Ovary (tissue), 9 donors: Measurements from ENCODE around the gene TACR2. TPM values are rescaled to one million over a fixed set of nuclear protein-coding genes. Genes with fewer than 3 reads are reported as not detected.

Experiments
- DNase-seq, 5 donors: peaks; one replicate each; pipeline ENCODE4 v3.0.0-alpha.2; 2019 to 2020
- H3K27ac ChIP-seq, 2 donors: fragments of 200-600 bp; one replicate each; pipeline versions ENCODE4 v1.5.1 to v1.8.0; 2019 to 2022
- H3K27me3 ChIP-seq: fragments of 200-600 bp; one replicate; pipeline ENCODE4 v1.8.0; 2022
- H3K36me3 ChIP-seq: fragments of 200-600 bp; sonication (generic); one replicate; pipeline ENCODE4 v1.5.1; 2019
- H3K4me1 ChIP-seq: one replicate; pipeline ENCODE4 v1.8.1; 2013; ENCODE audit warnings: mild to moderate bottlenecking, moderate library complexity; ENCODE audit not compliant: insufficient read depth
- H3K4me3 ChIP-seq: fragments of 200-600 bp; sonication (generic); one replicate; pipeline ENCODE4 v1.5.1; 2017
- H3K9me3 ChIP-seq, 2 donors: fragments of 200-600 bp in 1 of 2; sonication (generic) in 1 of 2; one replicate each; pipeline versions ENCODE4 v1.5.1 to v1.8.1; 2013 to 2019; ENCODE audit warnings: mild to moderate bottlenecking in 1 of 2, moderate library complexity in 1 of 2
- EP300 ChIP-seq: sonication (generic); formaldehyde crosslinking; IDR thresholded peaks from one replicate; pipeline ENCODE4 v1.6.1; 2017; ENCODE audit warnings: antibody characterized with exemption
- POLR2A ChIP-seq: fragments of 450-650 bp; IDR thresholded peaks from one replicate; pipeline ENCODE4 v1.6.1; 2017; ENCODE audit warnings: antibody characterized with exemption, mild to moderate bottlenecking, moderate library complexity
- WGBS, 3 donors: extraction: QIAGEN DNeasy Blood & Tissue Kit in 1 of 3; methylation state at CpG; one replicate each; pipeline versions ENCODE4 v1.1.5 to v1.1.7; 2013 to 2017; 5-methylcytosine and 5-hydroxymethylcytosine counted together
- intact Hi-C, 4 donors: fragments of 100-400 bp; cut with DNase I; formaldehyde crosslinking; loops; one replicate each; pipeline versions ENCODE4 v1.11.0 to v1.15.1; 2022 to 2023
- polyA plus RNA-seq, 2 donors: library from polyadenylated mRNA; stranded (reverse); fragments of 200-250 nt in 1 of 2; fragments of 350-450 nt in 1 of 2; fragmentation: Illumina TruSeq in 1 of 2; extraction: RNeasy Lipid Tissue Mini Kit (QIAGEN cat#74804) in 1 of 2; gene quantifications; one replicate each; pipeline ENCODE4 v1.2.3, GENCODE V29; 2013 to 2014
- total RNA-seq, 7 donors: library from RNA; depleted of rRNA in 2 of 7; stranded (reverse); fragments of >200 nt in 2 of 7; fragmentation: NEBNext Ultra II Directional in 3 of 7; extraction: Animal tissue kit (Norgen Biotek cat#: 25700) in 3 of 7; gene quantifications; one replicate each; pipeline versions ENCODE4 v1.1.0 to v1.2.4, GENCODE V29; 2016 to 2023
- TF ChIP-seq, protein P1 (sequence below), 3 donors: fragments of 450-650 bp in 2 of 3; fragments of 200-600 bp in 1 of 3; IDR thresholded peaks; one replicate each; pipeline versions ENCODE4 v1.5.1 to v1.8.0; 2016 to 2022; ENCODE audit warnings: antibody characterized with exemption in 3 of 3, mild to moderate bottlenecking in 1 of 3
- donor health status: DM: no; HTN: no; CAD: no; lungs with moderate emphysema.
- donor health status: DM: no; HTN: no; CAD: no.
- donor health status: Bipolar disorder and iron deficiency.
- donor health status: DM: yes; HTN: yes; CAD: no.
- donor health status: DM: no; HTN: no; CAD: no.
- donor health status: DM: yes; HTN: yes; CAD: no.

TACR2 gene
- total and polyA plus RNA-seq, 9 donors = 1.0 to 6.2 (median 2.2) TPM

DNA sequence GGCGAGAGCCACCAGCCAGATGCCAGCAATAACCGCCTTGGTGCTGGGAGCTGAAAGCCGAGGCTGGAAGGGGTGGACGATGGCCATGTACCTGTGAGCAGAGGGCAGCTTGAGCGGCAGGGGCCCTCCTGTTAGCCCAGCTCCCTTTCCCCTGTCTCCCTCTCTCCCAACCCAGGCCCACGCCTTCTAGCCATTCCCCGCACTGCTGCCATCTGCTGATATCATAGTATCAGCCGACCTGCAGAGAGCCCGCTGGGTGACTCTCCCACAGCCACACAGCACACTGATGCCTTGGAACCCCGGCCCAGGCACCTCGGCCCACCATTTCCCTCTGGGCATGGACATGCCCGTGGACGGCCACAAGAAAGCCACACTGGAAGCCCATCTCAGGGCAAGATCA lies 1.7 kb downstream of the TACR2 start:
- no peak overlapping the region for H3K4me3 ChIP-seq
- DNase-seq = no peak
- TF ChIP-seq POLR2A (no peak), EP300 (no peak)
- TF ChIP-seq, protein P1, sequence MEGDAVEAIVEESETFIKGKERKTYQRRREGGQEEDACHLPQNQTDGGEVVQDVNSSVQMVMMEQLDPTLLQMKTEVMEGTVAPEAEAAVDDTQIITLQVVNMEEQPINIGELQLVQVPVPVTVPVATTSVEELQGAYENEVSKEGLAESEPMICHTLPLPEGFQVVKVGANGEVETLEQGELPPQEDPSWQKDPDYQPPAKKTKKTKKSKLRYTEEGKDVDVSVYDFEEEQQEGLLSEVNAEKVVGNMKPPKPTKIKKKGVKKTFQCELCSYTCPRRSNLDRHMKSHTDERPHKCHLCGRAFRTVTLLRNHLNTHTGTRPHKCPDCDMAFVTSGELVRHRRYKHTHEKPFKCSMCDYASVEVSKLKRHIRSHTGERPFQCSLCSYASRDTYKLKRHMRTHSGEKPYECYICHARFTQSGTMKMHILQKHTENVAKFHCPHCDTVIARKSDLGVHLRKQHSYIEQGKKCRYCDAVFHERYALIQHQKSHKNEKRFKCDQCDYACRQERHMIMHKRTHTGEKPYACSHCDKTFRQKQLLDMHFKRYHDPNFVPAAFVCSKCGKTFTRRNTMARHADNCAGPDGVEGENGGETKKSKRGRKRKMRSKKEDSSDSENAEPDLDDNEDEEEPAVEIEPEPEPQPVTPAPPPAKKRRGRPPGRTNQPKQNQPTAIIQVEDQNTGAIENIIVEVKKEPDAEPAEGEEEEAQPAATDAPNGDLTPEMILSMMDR (IDR thresholded peaks at IDR 0.05) = no peak
- H3K27ac ChIP-seq = no peak overlapping the region
- WGBS, 3 donors = 80 to 84% (median 80%) methylated on average over 13 of the region's 13 CpGs
- H3K27me3 ChIP-seq = no peaks in the 10 kb centered on the region
- intact Hi-C loops = no loop called here
- no peaks in the 10 kb centered on the region for H3K36me3 ChIP-seq
- H3K9me3 ChIP-seq = no peaks in the 10 kb centered on the region
- H3K4me1 ChIP-seq = no peaks in the 10 kb centered on the region

- intact Hi-C loops = loop anchor here in 1 of 4 donors (5.0 kb wide), 1 partner anchor 177 kb away; no protein-coding TSS in a partner anchor
- WGBS, 3 donors = 82 to 85% (median 84%) methylated on average over 20 of the region's 20 CpGs
- no peaks in the 10 kb centered on the region for H3K27me3 ChIP-seq
- no peaks in the 10 kb centered on the region for H3K4me1 ChIP-seq
- no peak overlapping the region for H3K27ac ChIP-seq
- no peaks in the 10 kb centered on the region for H3K9me3 ChIP-seq
- no peak overlapping the region for H3K4me3 ChIP-seq
- peak in 1 of 5 donors; percentile 7 for DNase-seq
- TF ChIP-seq EP300 (no peak), POLR2A (no peak)
- TF ChIP-seq, protein P1 (IDR thresholded peaks at IDR 0.05) = no peak
- no peaks in the 10 kb centered on the region for H3K36me3 ChIP-seq
These were observed 2.4 kb downstream of the TACR2 start for GRCh38 chr10:69414036-69415018.

GRCh38 chr10:69413221-69413865 lies 3.4 kb downstream of the TACR2 start:
- H3K36me3 ChIP-seq = no peaks in the 10 kb centered on the region
- TF ChIP-seq EP300 = no peak
- TF ChIP-seq, protein P1 (IDR thresholded peaks at IDR 0.05) = peak; percentile 59 to 80 (median 69)
- WGBS, 3 donors = 2 to 3% (median 2%) methylated on average over 13 of the region's 13 CpGs
- H3K27me3 ChIP-seq = no peaks in the 10 kb centered on the region
- intact Hi-C loops = loop anchor here in 1 of 4 donors (5.0 kb wide), 1 partner anchor 176 kb away; no protein-coding TSS in a partner anchor
- H3K4me1 ChIP-seq = no peaks in the 10 kb centered on the region
- peak overlapping the region; percentile 20 to 21 for H3K27ac ChIP-seq
- H3K4me3 ChIP-seq = no peak overlapping the region
- no peaks in the 10 kb centered on the region for H3K9me3 ChIP-seq
- DNase-seq = peak; percentile 76 to 86 (median 79)

DNA sequence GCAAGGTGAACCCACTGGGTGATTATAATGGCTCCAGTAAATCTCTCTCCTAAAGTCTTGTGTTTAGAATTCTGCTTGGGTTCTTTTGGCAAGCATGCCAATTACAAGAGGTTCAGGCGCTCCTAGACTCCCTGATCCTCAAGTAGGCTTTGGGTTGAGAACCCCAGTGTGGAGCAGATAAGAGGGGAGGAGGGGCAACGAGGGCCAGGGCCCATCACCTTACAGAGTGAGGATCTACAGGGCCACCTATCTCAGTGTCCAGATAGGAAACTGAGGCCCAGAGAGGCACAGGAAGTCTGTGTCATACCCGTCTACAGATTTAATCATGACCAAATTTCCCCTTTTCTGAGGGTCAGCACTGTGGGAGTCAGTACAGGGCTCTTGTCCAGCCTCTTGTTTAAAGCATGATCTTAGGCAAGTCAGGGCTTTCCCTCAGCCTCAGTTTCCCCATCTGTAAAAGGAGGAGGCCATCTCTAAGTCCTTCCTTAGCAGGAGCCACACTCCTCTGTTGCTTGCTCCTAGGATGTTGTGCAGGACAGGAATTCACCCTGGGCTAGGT lies 4.4 kb downstream of the TACR2 start:
- WGBS, 3 donors = 81 to 90% (median 81%) methylated on average over 3 of the region's 3 CpGs
- Histone ChIP-seq H3K27ac (peak overlapping the region in 1 of 2 donors; percentile 21), H3K4me1 (peaks cover 2% of the 10 kb centered on the region), H3K9me3 (no peaks in the 10 kb centered on the region), H3K36me3 (no peaks in the 10 kb centered on the region), H3K27me3 (no peaks in the 10 kb centered on the region), H3K4me3 (no peak overlapping the region)
- no peak for TF ChIP-seq EP300
- TF ChIP-seq POLR2A = no peak
- TF ChIP-seq, protein P1 (IDR thresholded peaks at IDR 0.05) = no peak
- intact Hi-C loops = loop anchor here in 1 of 4 donors (5.0 kb wide), 1 partner anchor 175 kb away; no protein-coding TSS in a partner anchor
- DNase-seq = peak in 1 of 5 donors; percentile 6
